Activated naive CD4-positive, alpha-beta T cell treated with anti-CD3 and anti-CD28 coated beads, Interleukin-2, amount 50 U/mL, for 72 hours (primary cell): ENCODE data around the gene DDX39A. TPM values are rescaled to one million over a fixed set of nuclear protein-coding genes. Genes with fewer than 3 reads are reported as not detected.
"Not testable (repeated sequence)": the region's sequence is repeated elsewhere in the genome, so short reads cannot be mapped to it uniquely, and the experiment has no call there.

Experiments used
- ATAC-seq, 2 donors: fragments of 150-1000 bp; cut with Tn5 transposase; 2 replicates each; pipeline ENCODE4 v1.10.0; 2021; ENCODE audit warnings: mild to moderate bottlenecking in 2 of 2, moderate library complexity in 2 of 2
- DNase-seq, 2 donors: peaks; one replicate each; pipeline ENCODE4 v3.0.0; 2021 to 2022; ENCODE audit warnings: low spot score in 2 of 2
- H3K27ac Mint-ChIP-seq, 2 donors: one replicate each; pipeline ENCODE4 v1.8.0; 2022; ENCODE audit warnings: mild to moderate bottlenecking in 2 of 2, mixed read lengths in 2 of 2
- H3K36me3 Mint-ChIP-seq, 2 donors: one replicate each; pipeline ENCODE4 v1.8.0; 2022; ENCODE audit warnings: mixed read lengths in 2 of 2
- H3K9me3 Mint-ChIP-seq, 2 donors: one replicate each; pipeline ENCODE4 v1.8.0; 2022; ENCODE audit warnings: mixed read lengths in 2 of 2
- total RNA-seq, 2 donors: library from RNA; stranded (reverse); gene quantifications; one replicate each; pipeline ENCODE4 v1.2.3, GENCODE V29; 2022

Gene DDX39A
- total RNA-seq: 100 to 1,000 TPM; 208 to 217 TPM

- DNase-seq (peak; percentile 94 to 99), ATAC-seq (peak; percentile 91 to 92)
- Mint-ChIP-seq H3K36me3 (peaks cover 29 to 32% of the 10 kb centered on the region in 2 donors), H3K27ac (peak within 1 kb of the TSS; percentile 93 to 99), H3K9me3 (no peaks in the 10 kb centered on the region)
Measured at GRCh38 chr19:14419106-14419813, at the start of gene DDX39A. DDX39A (minus strand) TSS chr19:14419341; CDS start chr19:14413220, 6,121 bp downstream.

GRCh38 chr19:14467816-14468215, 48.7 kb upstream of the DDX39A start:
- ATAC-seq: no peak
- DNase-seq: no peak
- Mint-ChIP-seq H3K36me3 (peaks cover 0 to 7% of the 10 kb centered on the region in 2 donors), H3K9me3 (no peaks in the 10 kb centered on the region), H3K27ac (no peak overlapping the region)

GRCh38 chr19:14467391-14467790, 48.2 kb upstream of the DDX39A start:
- no peak for DNase-seq
- no peak for ATAC-seq
- Mint-ChIP-seq H3K9me3 (no peaks in the 10 kb centered on the region), H3K27ac (no peak overlapping the region), H3K36me3 (peaks cover 0 to 7% of the 10 kb centered on the region in 2 donors)

- Mint-ChIP-seq H3K27ac (no peak overlapping the region), H3K36me3 (peaks cover 0 to 7% of the 10 kb centered on the region in 2 donors), H3K9me3 (no peaks in the 10 kb centered on the region)
- ATAC-seq: no peak
- DNase-seq: no peak
Measured at GRCh38 chr19:14463747-14464146, 44.6 kb upstream of the DDX39A start.

GRCh38 chr19:14462401-14462800, 43.3 kb upstream of the DDX39A start:
- DNase-seq, ATAC-seq, H3K9me3 Mint-ChIP-seq, H3K27ac Mint-ChIP-seq, H3K36me3 Mint-ChIP-seq: not testable (repeated sequence)

- Mint-ChIP-seq H3K36me3 (peaks cover 0 to 5% of the 10 kb centered on the region in 2 donors), H3K27ac (no peak overlapping the region), H3K9me3 (no peaks in the 10 kb centered on the region)
- ATAC-seq (no peak), DNase-seq (no peak)
Measured at GRCh38 chr19:14460935-14461334, 41.8 kb upstream of the DDX39A start.

- H3K36me3 Mint-ChIP-seq: peaks cover 0 to 6% of the 10 kb centered on the region in 2 donors
- peak overlapping the region in 1 of 2 donors; percentile 86 for H3K27ac Mint-ChIP-seq
- ATAC-seq (peak; percentile 73 to 84), DNase-seq (no peak)
- H3K9me3 Mint-ChIP-seq: no peaks in the 10 kb centered on the region
Measured at GRCh38 chr19:14459703-14460102, 40.6 kb upstream of the DDX39A start.

GRCh38 chr19:14452303-14452702, 33.2 kb upstream of the DDX39A start:
- ATAC-seq, H3K27ac Mint-ChIP-seq, H3K9me3 Mint-ChIP-seq, DNase-seq: not testable (repeated sequence)
- peaks cover 14 to 23% of the 10 kb centered on the region in 2 donors for H3K36me3 Mint-ChIP-seq

- ATAC-seq (no peak), DNase-seq (no peak)
- no peaks in the 10 kb centered on the region for H3K9me3 Mint-ChIP-seq
- H3K36me3 Mint-ChIP-seq: peaks cover 19 to 29% of the 10 kb centered on the region in 2 donors
- H3K27ac Mint-ChIP-seq: peak overlapping the region in 1 of 2 donors; percentile 16
Measured at GRCh38 chr19:14450876-14451275, 31.7 kb upstream of the DDX39A start.

- ATAC-seq (peak; percentile 50 to 93), DNase-seq (peak in 1 of 2 donors; percentile 76)
- Mint-ChIP-seq H3K27ac (no peak overlapping the region), H3K36me3 (peaks cover 19 to 26% of the 10 kb centered on the region in 2 donors), H3K9me3 (no peaks in the 10 kb centered on the region)
Measured at GRCh38 chr19:14450168-14450874, 31.2 kb upstream of the DDX39A start.

GRCh38 chr19:14449321-14449720, 30.2 kb upstream of the DDX39A start:
- no peak for DNase-seq
- Mint-ChIP-seq H3K36me3 (peaks cover 25 to 26% of the 10 kb centered on the region in 2 donors), H3K9me3 (no peaks in the 10 kb centered on the region), H3K27ac (peak overlapping the region in 1 of 2 donors; percentile 24)
- ATAC-seq: no peak

- no peak for DNase-seq
- H3K9me3 Mint-ChIP-seq: no peaks in the 10 kb centered on the region
- no peak for ATAC-seq
- H3K36me3 Mint-ChIP-seq: peaks cover 34 to 38% of the 10 kb centered on the region in 2 donors
- peak overlapping the region in 1 of 2 donors; percentile 65 for H3K27ac Mint-ChIP-seq
Measured at GRCh38 chr19:14446336-14447036, 27.3 kb upstream of the DDX39A start.

- no peak for DNase-seq
- Mint-ChIP-seq H3K27ac (no peak overlapping the region), H3K9me3 (no peaks in the 10 kb centered on the region), H3K36me3 (peaks cover 26 to 28% of the 10 kb centered on the region in 2 donors)
- no peak for ATAC-seq
Measured at GRCh38 chr19:14443632-14444216, 24.6 kb upstream of the DDX39A start.

- peaks cover 26 to 28% of the 10 kb centered on the region in 2 donors for H3K36me3 Mint-ChIP-seq
- H3K27ac Mint-ChIP-seq: no peak overlapping the region
- H3K9me3 Mint-ChIP-seq: no peaks in the 10 kb centered on the region
- ATAC-seq: no peak
- DNase-seq: no peak
Measured at GRCh38 chr19:14442891-14443631, 23.9 kb upstream of the DDX39A start.

- H3K27ac Mint-ChIP-seq: peak overlapping the region; percentile 37 to 93
- peaks cover 18 to 21% of the 10 kb centered on the region in 2 donors for H3K36me3 Mint-ChIP-seq
Measured at GRCh38 chr19:14441041-14441938, 22.1 kb upstream of the DDX39A start.

More at GRCh38 chr19:14441041-14441938, 22.1 kb upstream of the DDX39A start:
- H3K9me3 Mint-ChIP-seq: no peaks in the 10 kb centered on the region
- DNase-seq (no peak), ATAC-seq (no peak)
